Measurements from ENCODE around the gene CFAP410.

GRCh38 chr21:44317241-44317782 lies 21.9 kb downstream of the CFAP410 start:
- TF ChIP-seq CTCF (IDR thresholded peaks at IDR 0.05) (no peak), POLR2AphosphoS5 (IDR thresholded peaks at IDR 0.05) (no peak), POLR2A (IDR thresholded peaks at IDR 0.05) (no peak)

Data from prostate gland (tissue), 2 donors.